Stimulated activated CD8-positive, alpha-beta memory T cell treated with anti-CD3 and anti-CD28 coated beads, Interleukin-12 subunit alpha, Interleukin-12 subunit beta, amount 100 ng/mL, for 24 hours (primary cell): Measurements from ENCODE around the gene HSPB9.

Experiments
- DNase-seq: peaks from one replicate; pipeline ENCODE4 v3.0.0-alpha.2; 2020; ENCODE audit errors: extremely low read depth

Gene HSPB9

GRCh38 chr17:42122371-42123303, at the start of gene HSPB9:
HSPB9 (plus strand) TSS chr17:42122804; CDS start chr17:42122851, 47 bp downstream.
- DNase-seq, result no peak

GRCh38 chr17:42075789-42076188, 46.8 kb upstream of the HSPB9 start:
- no peak for DNase-seq

- DNase-seq, result no peak
These were observed 45.6 kb upstream of the HSPB9 start for GRCh38 chr17:42076797-42077559.

GRCh38 chr17:42077755-42078154, 44.8 kb upstream of the HSPB9 start:
- DNase-seq, result no peak

GRCh38 chr17:42078396-42079043, 44.1 kb upstream of the HSPB9 start:
- DNase-seq, result no peak

GRCh38 chr17:42079541-42079940, 43.1 kb upstream of the HSPB9 start:
- DNase-seq, result no peak

- no peak for DNase-seq
These were observed 41.0 kb upstream of the HSPB9 start for GRCh38 chr17:42081516-42082129.

- DNase-seq, result no peak
These were observed 35.4 kb upstream of the HSPB9 start for GRCh38 chr17:42087042-42087701.

- no peak for DNase-seq
These were observed 34.6 kb upstream of the HSPB9 start for GRCh38 chr17:42087736-42088705.

- no peak for DNase-seq
These were observed 33.9 kb upstream of the HSPB9 start for GRCh38 chr17:42088736-42089135.

GRCh38 chr17:42090964-42091790, 31.4 kb upstream of the HSPB9 start:
- no peak for DNase-seq

GRCh38 chr17:42092939-42093338, 29.7 kb upstream of the HSPB9 start:
- DNase-seq, result no peak

- no peak for DNase-seq
These were observed 28.1 kb upstream of the HSPB9 start for GRCh38 chr17:42094375-42095069.

- DNase-seq, result no peak
These were observed 26.1 kb upstream of the HSPB9 start for GRCh38 chr17:42096360-42097111.

- no peak for DNase-seq
These were observed 24.6 kb upstream of the HSPB9 start, which contains the start of gene ZNF385C for GRCh38 chr17:42097691-42098631. ZNF385C (minus strand) TSS chr17:42098473; CDS start chr17:42063056, 35,417 bp downstream.

- DNase-seq, result no peak
These were observed 23.7 kb upstream of the HSPB9 start for GRCh38 chr17:42098730-42099399.
